Erythroblast (primary cell): ENCODE data around the gene DOCK1.

Experiments
- GATA1 ChIP-seq: IDR thresholded peaks from 2 replicates; pipeline ENCODE4 v1.6.1; 2011; ENCODE audit warnings: low read depth, mild to moderate bottlenecking, control low read depth, low read length, moderate library complexity
- POLR2A ChIP-seq: IDR thresholded peaks from 2 replicates; pipeline ENCODE4 v1.6.1; 2011; ENCODE audit warnings: mild to moderate bottlenecking, low read length

GRCh38 chr10:127088908-127089307 is 183.7 kb downstream of the DOCK1 start:
- TF ChIP-seq POLR2A (no peak), GATA1 (no peak)
